ENCODE data around the gene TAF1B.
A peak's percentile ranks its signal among the peaks of the same experiment; 100 is the strongest.

The TAF1B gene

DNA sequence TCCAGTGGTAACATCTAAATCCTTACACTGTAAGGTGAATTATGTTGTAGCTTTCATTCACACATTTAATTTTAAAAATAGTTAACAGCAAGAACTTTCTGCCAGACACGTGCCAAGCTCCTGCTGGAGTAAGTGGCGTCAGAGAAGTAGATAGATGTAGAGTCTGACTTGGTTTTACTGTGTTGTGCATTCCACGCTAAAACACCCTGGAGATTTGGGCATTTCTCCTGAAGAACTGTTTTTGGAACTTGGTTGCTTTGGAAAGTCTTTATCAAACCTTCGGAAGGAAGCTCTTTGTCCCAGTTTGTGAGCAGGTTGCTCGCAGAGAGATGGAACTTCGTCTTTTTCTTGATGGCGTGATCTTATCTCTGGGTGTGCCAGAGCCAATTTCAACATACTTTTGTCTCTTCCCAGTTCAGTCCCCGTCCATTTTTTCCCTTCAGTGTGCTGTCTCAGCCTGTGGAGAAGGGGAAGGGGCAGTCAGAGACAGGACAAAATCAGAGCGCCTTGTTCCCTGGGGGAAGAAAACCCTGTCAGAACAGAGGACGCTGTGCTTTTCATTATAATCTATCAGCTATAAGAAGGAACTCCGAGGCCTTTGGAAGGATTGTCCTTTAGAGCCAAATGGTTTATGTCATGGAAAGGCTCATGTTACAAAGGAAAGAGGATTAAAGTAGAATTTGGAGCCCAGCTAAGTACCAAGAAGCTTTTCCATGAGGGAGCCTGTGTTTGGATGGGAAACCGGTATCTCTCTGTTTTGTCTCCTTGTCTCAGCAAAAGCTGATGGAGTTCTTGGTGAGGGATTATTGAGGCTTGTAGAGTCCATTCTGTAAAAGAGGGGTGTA lies 127.1 kb downstream of the TAF1B start:
- no peak for DNase-seq

DNA sequence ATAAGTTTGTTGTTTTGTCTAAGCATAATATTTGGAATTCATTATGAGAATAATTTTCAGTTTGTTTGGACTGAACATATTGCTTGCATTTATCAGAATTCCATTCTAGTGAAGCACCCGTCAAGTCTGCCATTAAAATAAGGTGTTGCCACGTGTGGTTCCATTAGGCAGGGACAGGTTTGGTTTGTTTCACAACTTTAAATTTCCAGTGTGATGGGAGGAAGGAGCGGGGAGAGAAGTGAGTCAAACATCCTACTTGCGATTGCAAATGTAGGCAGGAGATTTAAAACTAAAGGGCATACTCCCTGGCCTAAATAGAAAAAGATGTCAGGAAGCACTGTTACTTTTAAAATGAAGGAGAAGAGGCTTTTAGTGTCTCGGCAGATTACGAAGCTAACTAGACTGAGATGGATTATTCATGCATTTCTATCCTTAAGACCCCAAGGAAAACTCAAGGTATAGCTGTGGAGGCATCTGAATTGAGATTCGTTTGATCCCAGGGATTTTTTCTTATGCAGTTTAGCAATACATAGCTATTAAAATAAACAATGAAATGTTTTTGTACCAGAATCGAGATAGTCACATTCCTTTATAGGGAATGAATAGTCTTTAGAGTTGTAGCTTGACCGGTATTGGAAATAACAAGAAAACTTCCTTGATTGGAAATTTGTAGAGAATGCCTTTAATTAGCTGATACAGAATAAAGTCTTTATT lies 128.0 kb downstream of the TAF1B start:
- no peak for DNase-seq

DNA sequence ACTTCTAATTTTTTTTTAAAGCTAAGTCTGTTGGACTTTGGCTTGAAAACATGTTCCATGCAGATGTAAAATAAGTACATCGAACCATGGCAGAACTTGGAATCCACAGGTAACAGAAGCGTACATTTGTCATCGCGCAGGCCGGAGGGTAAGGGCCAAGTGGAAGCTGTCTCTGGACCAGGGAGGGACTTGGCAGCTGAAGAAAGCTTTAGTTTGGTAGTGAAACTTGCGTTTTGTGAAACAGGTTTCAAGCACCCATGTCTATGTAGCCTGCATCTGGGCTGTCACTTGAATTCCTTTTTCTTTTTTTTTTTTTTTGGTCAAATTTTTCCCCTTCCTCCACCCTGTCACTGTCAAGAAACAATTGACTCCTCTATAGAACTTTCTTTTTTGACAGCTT lies 128.6 kb downstream of the TAF1B start:
- no peak for DNase-seq

GRCh38 chr2:9972621-9973479 lies 129.6 kb downstream of the TAF1B start:
- no peak for DNase-seq

DNA sequence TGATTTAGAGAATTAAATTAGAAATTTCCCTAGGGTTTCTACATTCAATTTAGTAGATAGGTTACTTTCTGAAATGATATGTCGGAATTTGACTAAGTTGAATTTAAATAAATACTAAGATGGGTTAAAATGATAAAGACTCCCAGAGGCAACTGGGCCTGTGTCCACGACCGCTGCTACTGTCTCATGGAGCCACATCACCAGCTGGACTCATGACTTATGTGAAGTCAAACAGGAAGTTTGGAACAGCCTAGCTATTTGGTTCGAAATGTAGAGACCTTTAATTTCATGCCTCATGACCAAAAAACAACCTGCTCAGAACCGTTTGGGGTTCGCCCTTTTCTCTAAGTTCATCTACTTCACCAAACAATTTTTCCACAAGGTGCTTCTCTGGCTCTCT lies 130.4 kb downstream of the TAF1B start:
- no peak for DNase-seq

GRCh38 chr2:9974343-9974742 lies 131.1 kb downstream of the TAF1B start:
- no peak for DNase-seq

DNA sequence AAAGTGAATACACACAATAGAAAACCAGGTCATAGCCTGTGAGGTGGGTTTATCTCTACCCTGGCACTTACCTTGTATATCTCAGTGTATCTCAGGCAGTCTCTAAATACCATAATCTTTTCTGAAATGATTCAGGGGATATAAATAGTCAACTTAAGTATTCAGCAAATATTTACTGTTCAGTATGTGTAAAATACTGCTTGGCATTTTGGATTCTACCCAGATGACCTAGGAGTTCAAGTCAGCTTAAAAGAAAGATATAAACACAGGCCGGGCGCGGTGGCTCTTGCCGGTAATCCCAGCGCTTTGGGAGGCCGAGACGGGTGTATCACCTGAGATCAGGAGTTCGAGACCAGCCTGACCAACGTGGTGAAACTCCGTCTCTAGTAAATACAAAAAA lies 132.1 kb downstream of the TAF1B start:
- peak; percentile 8 for DNase-seq

DNA sequence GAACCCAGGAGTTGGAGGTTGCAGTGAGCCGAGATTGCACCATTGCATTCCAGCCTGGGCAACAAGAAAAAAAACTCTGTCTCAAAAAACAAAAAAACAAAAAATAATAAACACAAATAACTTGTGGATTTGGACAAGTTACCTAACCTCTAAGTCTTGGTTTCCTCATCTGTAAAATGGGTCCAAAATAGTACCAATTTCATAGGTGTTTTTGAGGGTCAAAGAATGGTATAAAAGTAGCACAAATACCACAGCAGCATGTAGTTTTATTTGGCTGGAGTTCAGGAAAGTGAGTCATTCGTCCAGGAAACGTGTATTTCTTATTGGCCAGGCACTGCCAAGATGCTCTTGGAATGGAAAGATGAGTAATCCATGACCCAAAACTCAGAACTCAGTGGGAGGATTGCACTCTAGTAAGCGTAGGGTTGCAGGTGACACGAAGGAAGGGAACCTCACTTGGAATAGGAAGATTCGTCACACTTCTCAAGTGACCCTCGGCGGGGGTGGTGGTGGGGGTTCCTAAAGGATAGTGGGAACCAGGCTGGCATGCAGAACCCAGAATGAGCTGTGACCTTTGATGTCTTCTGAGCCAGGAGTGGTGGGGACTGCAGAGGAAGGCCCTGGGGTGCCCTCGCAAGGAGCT lies 132.7 kb downstream of the TAF1B start:
- DNase-seq, result no peak

DNA sequence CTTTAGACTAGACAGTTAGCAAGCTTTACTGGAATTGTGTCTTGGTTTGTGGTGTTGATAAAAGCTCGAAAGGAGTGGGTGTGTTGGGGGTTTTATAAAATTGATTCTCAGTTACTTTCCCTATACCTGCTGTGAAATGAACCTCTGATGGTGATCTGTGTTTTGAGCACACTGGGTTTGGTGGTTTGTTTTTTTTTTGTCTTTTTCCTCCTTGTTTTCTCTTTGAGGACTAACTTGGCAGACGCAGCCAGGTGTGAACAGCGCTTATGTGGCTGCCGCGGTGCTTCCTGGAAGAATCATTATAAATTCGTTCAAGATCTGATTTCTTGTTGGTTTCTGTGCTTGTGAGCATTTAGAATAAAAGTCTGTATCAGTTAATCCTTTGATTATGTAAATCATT lies 136.7 kb downstream of the TAF1B start:
- no peak for DNase-seq

- DNase-seq, result no peak
These were observed 137.2 kb downstream of the TAF1B start for GRCh38 chr2:9980520-9980919.

DNA sequence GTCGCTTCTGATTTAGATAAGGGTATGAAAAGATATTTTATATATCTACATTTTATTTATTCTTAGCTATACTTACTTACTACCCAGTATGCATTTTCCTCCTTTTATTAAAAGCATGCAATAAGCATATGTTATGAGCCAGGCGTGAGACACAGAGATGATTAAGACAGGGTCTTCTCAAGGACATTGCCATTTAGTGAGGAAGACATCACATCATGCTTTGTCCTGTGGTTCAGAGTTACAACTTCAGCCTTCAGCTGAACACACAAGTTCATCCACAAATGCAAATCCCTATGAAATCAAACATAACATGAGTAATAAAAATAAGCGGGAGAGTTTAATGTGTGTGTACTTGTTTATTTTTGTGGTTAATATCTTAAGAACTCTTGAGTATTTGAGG lies 138.4 kb downstream of the TAF1B start:
- no peak for DNase-seq

- no peak for DNase-seq
These were observed 139.0 kb downstream of the TAF1B start for GRCh38 chr2:9982248-9982647.

DNA sequence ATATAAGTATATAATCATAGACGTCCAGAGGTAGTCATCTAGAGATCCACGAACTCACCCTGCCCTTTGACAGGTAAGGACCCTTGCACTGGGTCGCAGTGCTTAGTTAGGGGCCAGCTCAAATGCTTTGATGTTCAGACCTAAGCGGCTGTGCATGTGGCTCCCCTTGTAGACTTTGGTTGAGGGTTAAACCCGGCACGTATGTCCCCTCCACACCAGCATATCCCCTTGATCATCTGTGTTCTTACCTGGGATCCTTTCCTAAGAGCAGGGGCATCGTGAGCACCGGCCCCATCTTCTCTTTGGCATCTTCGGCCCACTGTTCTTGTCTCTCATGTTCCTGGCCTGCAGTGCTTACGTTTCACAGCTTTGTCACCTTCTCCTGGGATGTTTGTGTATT lies 139.6 kb downstream of the TAF1B start:
- no peak for DNase-seq

DNA sequence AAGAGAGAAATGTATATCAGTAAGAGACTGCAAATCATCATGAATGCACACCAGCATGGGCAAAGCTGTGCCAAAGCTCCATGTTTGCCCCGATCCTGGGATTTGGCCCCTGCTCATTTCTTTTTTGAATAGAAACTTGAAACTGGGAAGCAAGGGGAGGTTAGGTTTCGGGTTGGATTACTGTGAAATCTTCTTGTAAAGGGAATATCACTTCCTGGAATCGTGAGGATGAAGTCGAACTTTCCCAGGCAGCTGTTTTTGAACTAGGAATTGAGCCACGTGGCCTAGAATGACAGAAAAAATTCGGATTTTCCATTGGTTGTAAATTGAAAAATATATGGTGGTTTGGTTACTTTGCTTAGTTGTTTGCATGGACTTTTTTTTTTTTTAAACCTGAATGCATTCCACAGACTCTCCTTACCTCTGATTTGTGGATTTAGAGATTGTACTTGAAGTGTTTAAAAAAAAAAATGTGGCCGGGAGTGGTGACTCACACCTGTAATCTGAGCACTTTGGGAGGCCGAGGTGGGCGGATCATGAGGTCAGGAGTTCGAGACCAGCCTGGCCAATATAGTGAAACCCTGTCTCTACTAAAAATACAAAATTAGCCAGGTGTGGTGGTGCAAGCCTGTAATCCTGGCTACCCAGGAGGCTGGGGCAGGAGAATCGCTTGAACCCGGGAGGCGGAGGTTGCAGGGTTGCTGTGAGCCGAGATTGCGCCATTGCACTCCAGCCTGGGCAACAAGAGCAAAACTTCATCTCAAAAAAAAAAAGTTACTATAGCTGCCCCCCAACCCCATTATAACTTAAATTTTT lies 140.3 kb downstream of the TAF1B start:
- no peak for DNase-seq

Data from NCI-H748 treated with DMSO at 0.1 percent for 48 hours (cell line).